HG03575 (cell line): ENCODE results near the gene ANO7.

ENCODE experiments used
- ATAC-seq: cut with Tn5 transposase; IDR thresholded peaks from one replicate; pipeline ENCODE4 v1.9.1; 2021; ENCODE audit not compliant: unreplicated experiment, insufficient number of reproducible peaks, low FRiP score; ENCODE audit errors: extremely low read depth

Gene ANO7

GRCh38 chr2:241203218-241204009 lies 14.9 kb downstream of the ANO7 start:
- ATAC-seq = no peak

- no peak for ATAC-seq
Observed at GRCh38 chr2:241204010-241204384, 15.5 kb downstream of the ANO7 start.

GRCh38 chr2:241204490-241204889 lies 16.0 kb downstream of the ANO7 start:
- ATAC-seq = no peak

DNA sequence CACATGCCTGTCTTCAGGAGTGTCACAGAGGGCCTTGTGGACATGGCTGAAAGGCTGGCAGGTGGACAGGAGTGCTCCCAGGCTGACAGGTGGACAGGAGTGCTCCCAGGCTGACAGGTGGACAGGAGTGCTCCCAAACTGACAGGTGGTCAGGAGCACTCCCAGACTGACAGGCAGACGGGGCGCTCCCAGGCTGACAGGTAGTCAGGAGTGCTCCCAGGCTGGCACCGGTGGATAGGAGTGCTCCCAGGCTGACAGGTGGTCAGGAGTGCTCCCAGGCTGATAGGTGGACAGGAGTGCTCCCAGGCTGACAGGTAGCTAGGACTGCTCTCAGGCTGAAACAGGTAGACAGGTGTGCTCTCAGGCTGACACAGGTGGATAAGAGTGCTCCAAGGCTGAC lies 16.6 kb downstream of the ANO7 start:
- no peak for ATAC-seq

- ATAC-seq = no peak
Observed at GRCh38 chr2:241207151-241207550, 18.7 kb downstream of the ANO7 start.

DNA sequence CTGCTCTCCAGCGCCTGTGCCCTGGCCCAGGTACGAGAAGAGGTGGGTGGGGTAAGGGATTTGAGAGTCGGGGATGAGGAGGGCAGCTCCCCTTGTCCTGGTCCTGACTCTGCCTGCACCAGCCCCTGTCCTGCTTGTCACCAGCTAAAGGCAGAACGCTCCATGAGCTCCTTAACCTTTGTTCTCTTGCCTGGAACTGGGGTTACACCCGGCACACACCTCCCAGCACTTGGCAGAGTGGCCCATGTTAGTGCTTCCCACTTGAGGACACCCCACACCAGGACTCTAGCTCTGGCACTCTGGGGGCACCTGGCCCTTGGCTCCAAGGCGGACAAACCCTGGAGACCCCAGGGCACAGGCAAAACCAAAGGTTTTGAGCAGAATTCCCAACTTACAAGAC lies 19.2 kb downstream of the ANO7 start:
- no peak for ATAC-seq

GRCh38 chr2:241208058-241208457 lies 19.6 kb downstream of the ANO7 start:
- no peak for ATAC-seq

DNA sequence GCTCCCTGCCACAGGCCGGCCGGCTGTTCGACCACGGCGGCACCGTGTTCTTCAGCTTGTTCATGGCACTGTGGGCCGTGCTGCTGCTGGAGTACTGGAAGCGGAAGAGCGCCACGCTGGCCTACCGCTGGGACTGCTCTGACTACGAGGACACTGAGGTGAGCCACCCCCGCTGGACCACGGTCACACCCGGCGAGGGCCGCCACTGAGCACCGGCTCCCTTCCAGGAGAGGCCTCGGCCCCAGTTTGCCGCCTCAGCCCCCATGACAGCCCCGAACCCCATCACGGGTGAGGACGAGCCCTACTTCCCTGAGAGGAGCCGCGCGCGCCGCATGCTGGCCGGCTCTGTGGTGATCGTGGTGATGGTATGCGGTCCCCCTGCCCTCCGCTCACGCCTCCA lies 20.8 kb downstream of the ANO7 start:
- no peak for ATAC-seq

DNA sequence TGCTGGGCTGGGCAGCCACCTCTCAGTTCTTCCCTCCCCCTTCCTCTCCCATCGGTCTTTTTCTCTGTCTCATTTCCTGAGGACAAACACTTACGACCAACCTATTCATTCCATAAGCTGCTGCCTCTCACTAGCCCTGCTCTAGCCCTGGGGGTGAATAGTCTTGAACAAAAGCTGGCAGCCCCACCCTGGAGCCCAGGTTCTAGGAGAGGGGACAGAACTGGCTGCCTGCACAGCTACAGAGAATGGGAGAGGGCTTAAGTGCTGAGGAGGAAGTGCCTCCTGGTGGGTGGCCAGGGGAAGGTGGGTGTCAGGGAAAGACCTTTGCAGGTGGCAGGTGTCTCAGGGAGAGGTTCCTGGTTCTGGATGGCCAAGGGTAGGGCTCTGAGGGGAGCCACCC lies 22.8 kb downstream of the ANO7 start:
- no peak for ATAC-seq

GRCh38 chr2:241213041-241213440 lies 24.6 kb downstream of the ANO7 start:
- no peak for ATAC-seq

- no peak for ATAC-seq
Observed at GRCh38 chr2:241213567-241213966, 25.1 kb downstream of the ANO7 start.

GRCh38 chr2:241214209-241214608 lies 25.7 kb downstream of the ANO7 start:
- no peak for ATAC-seq

GRCh38 chr2:241214766-241215165 lies 26.3 kb downstream of the ANO7 start:
- ATAC-seq = no peak

GRCh38 chr2:241215421-241215820 lies 26.9 kb downstream of the ANO7 start:
- no peak for ATAC-seq

GRCh38 chr2:241216211-241216761 lies 27.8 kb downstream of the ANO7 start:
- ATAC-seq = no peak

DNA sequence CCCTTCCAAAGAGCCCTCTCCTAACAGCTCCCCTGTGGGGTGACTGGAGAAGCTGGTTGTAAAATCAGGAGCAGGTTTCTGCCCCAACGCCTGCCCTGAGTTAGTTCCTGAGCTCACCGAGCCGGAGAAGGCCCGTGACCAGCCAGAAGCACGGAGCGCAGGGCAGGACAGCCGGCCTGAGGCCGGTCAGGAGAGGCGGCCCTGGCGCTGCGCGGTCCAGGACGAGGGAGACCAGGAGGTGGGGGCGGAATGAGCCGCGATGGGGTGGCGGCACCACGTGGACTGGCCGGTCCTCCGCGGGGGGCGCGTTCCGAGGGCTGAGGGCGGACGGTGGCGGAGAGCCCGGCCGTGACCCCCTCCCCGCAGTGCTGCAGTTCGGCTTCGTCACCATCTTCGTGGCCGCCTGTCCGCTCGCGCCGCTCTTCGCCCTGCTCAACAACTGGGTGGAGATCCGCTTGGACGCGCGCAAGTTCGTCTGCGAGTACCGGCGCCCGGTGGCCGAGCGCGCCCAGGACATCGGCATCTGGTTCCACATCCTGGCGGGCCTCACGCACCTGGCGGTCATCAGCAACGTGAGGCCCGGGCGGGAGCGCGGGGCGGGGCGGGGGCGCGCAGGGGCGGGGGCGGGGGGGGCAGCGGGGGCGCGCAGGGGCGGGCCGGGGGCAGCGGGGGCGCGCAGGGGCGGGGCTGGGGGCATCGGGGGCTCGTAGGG lies 29.0 kb downstream of the ANO7 start:
- ATAC-seq = no peak

- no peak for ATAC-seq
Observed at GRCh38 chr2:241218131-241219029, 29.9 kb downstream of the ANO7 start.

DNA sequence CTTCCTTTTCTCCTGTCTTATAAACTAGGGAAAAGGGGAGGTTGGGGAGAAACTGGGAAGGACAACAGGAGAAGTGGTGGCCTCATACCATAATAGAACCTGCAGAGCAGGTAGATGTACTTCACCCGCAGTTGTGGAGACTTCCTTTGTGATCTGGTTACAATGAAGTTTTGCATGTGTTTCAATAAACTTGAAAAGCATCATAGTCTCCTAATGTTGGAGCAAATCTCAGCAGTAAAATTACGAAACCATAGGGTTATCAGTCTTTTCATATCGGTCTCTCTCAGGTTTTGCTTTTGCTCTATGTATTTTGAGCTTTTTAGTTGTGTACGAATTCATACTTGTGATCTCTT lies 30.5 kb downstream of the ANO7 start:
- no peak for ATAC-seq

GRCh38 chr2:241219856-241220356 lies 31.4 kb downstream of the ANO7 start:
- ATAC-seq = no peak
